ENCODE data around the gene ALDH1A1. TPM values are rescaled to one million over a fixed set of nuclear protein-coding genes. Genes with fewer than 3 reads are reported as not detected.

Gene ALDH1A1
- total RNA-seq, 1 donor from 2014 or later: 212 TPM

DNA sequence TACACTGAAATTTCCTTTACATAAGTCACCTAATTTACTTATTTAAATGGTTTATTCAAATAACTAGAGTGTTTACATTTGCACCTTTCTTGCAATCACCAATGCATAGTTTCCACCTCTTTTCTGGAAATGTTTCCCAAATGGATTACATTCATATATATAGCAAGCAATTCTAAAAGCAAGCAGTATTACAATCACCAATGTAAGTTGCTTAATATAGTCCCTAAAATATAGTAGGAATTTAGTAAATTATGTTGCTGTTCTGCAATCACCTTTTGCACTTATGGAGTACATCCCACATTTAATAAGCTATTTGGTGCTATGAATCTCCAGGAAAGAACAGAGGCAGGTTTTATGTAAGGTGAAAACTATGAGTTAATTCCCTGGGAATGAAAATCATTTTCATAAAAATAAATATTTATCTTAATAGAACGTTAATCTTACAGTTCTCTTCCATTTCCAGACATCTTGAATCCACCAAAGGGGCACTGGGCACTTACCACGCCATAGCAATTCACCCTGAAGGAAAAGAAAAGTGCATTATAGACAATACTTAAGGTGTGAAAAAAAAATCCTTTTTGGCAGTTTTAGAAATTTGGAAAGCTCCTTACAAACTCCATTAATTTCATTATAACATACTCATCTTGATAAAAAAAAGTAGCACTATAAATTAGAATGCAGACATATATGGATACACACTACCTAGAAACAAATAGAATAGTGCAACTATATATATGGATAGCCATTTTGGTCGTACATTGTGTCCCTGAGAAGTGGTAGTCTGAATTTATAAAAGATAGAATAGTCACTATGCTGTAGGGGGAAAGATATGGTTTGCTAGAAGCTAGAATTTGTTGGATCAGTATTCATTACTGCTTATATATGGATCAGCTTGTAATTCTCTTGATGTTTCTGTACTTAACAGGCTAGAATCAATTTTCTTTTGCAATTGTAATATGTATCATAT is 47.1 kb downstream of the ALDH1A1 start:
- TF ChIP-seq, protein P1, sequence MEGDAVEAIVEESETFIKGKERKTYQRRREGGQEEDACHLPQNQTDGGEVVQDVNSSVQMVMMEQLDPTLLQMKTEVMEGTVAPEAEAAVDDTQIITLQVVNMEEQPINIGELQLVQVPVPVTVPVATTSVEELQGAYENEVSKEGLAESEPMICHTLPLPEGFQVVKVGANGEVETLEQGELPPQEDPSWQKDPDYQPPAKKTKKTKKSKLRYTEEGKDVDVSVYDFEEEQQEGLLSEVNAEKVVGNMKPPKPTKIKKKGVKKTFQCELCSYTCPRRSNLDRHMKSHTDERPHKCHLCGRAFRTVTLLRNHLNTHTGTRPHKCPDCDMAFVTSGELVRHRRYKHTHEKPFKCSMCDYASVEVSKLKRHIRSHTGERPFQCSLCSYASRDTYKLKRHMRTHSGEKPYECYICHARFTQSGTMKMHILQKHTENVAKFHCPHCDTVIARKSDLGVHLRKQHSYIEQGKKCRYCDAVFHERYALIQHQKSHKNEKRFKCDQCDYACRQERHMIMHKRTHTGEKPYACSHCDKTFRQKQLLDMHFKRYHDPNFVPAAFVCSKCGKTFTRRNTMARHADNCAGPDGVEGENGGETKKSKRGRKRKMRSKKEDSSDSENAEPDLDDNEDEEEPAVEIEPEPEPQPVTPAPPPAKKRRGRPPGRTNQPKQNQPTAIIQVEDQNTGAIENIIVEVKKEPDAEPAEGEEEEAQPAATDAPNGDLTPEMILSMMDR (IDR thresholded peaks at IDR 0.05): no peak
- intact Hi-C loops (cut with DNase I): no loop called here
- Histone ChIP-seq H3K27ac (no peak overlapping the region), H3K36me3 (peaks cover 29% of the 10 kb centered on the region), H3K27me3 (no peaks in the 10 kb centered on the region), H3K4me1 (no peaks in the 10 kb centered on the region), H3K4me3 (no peak overlapping the region), H3K9me3 (no peaks in the 10 kb centered on the region)
- DNase-seq (no peak), ATAC-seq (no peak)

DNA sequence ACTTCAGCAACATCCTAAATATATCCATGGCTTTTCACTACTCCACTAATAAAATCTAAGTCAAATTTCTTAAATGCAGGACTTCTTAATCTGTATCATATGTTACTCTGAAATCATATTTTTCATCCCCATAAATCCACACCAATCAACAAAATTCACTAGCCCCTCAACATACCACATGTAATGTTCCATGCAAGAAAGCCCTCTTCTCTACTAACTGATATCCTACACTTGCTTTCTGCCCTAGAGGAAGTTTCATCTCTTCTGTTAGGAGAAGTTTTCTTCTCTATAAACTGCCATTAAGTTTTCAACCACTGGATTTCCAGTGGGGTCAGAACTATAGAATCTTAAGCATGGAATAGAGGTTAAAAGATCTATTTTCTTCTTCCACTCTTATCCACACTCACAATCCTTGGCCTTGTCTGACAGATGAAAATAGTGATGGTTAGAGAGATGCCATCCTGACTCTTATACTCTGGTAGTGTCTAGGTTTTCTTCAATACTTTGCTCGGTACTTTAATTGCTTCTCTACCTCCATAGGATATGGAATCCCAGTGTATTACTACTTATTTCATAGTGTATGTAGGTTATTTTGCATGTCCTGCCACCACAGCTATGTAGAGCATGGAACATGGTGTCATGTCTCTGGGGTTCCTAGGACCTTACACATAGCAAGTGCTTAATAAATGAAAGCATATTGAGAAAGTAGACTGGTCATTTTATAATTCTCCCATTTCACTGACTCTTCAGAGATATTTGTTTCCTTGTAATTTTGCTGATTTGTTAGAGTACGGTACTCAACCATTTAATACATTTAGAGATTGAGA is 48.4 kb downstream of the ALDH1A1 start:
- Histone ChIP-seq H3K4me3 (no peak overlapping the region), H3K27ac (no peak overlapping the region), H3K4me1 (no peaks in the 10 kb centered on the region), H3K9me3 (no peaks in the 10 kb centered on the region), H3K27me3 (no peaks in the 10 kb centered on the region), H3K36me3 (peaks cover 29% of the 10 kb centered on the region)
- ATAC-seq: no peak
- TF ChIP-seq, protein P1 (IDR thresholded peaks at IDR 0.05): no peak
- intact Hi-C loops (cut with DNase I): no loop called here
- DNase-seq: no peak

DNA sequence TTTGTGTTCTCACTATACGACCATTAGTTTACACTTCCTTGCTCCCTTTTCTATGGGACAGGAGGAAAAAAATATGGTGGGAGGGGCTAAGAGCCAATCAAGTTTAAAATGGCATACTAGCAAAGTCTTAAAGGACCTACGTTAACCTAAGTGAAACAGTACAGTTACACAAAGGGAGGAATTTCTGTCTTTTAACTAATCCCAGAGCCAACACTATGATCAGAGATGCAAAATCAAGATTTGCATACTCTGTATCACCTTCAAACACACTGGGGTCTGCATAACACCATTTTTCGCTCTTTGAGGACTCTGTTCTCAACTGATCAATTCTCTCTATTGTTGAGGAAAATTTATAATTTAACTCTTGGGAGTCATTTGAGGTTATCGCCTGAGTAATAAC is 49.8 kb downstream of the ALDH1A1 start:
- DNase-seq (no peak), ATAC-seq (no peak)
- H3K4me1 ChIP-seq: no peaks in the 10 kb centered on the region
- peaks cover 29% of the 10 kb centered on the region for H3K36me3 ChIP-seq
- intact Hi-C loops (cut with DNase I): no loop called here
- no peaks in the 10 kb centered on the region for H3K9me3 ChIP-seq
- no peaks in the 10 kb centered on the region for H3K27me3 ChIP-seq
- no peak overlapping the region for H3K4me3 ChIP-seq
- H3K27ac ChIP-seq: no peak overlapping the region
- TF ChIP-seq, protein P1 (IDR thresholded peaks at IDR 0.05): no peak

DNA sequence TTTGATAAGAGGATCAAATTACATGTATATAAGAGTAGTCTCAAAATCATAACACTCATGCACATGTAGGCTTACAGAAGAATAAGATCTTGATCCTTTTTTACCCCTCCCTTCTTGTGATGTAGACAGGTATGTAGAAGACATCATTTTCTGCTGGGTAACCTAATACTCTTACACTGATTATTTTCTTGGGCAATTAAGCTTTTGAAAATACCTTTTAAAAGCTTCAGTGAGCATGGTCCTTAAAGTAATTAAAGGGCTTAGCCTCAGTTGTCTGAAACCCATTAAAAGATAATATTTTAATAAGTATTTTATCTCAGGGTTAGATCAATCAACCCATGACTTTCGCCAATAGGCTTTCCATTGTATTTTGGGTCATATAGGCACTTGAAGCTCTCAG is 50.6 kb downstream of the ALDH1A1 start:
- H3K27ac ChIP-seq: no peak overlapping the region
- ATAC-seq: no peak
- no peaks in the 10 kb centered on the region for H3K4me1 ChIP-seq
- H3K9me3 ChIP-seq: no peaks in the 10 kb centered on the region
- TF ChIP-seq, protein P1 (IDR thresholded peaks at IDR 0.05): no peak
- no peak for DNase-seq
- no peak overlapping the region for H3K4me3 ChIP-seq
- intact Hi-C loops (cut with DNase I): no loop called here
- peaks cover 29% of the 10 kb centered on the region for H3K36me3 ChIP-seq
- no peaks in the 10 kb centered on the region for H3K27me3 ChIP-seq

DNA sequence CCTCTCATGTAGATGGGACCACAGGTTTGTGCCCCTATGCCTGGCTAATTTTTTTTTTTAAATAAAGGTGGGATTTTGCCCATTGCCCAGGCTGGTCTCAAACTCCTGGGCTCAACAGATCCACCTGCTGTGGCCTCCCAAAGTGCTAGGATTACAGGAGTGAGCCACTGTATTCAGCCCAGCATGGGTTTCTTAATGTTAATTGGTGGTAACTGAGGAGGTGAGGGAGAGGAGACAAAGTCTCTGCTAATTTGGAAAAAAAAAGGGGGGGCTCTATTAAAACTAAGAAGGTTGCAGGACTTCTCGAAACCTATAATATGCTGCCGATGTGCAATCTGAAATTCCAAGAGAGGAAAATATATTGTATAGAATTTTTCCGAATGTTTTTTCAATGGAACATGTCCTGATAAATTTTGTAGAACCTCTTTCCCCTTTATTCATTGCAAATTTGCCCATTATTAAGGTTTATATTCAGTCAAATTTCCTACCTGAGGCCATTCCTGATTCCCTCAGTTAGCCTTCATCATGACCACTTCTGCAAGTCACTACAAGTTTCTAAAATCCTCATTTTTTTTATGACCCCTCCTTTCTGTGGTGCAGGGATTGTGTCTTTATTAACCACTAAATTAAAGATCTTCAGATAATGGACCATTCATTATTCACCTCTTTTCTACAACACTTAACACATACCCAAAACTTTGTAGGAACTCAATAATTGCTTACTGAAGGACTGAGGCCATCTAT is 52.9 kb downstream of the ALDH1A1 start:
- ATAC-seq (no peak), DNase-seq (no peak)
- Histone ChIP-seq H3K4me1 (no peaks in the 10 kb centered on the region), H3K27ac (no peak overlapping the region), H3K9me3 (no peaks in the 10 kb centered on the region), H3K27me3 (no peaks in the 10 kb centered on the region), H3K36me3 (peaks cover 22% of the 10 kb centered on the region), H3K4me3 (no peak overlapping the region)
- intact Hi-C loops (cut with DNase I): no loop called here
- TF ChIP-seq, protein P1 (IDR thresholded peaks at IDR 0.05): no peak

Data from upper lobe of right lung (tissue), 1 donor.